Liver (tissue), 3 donors: Measurements from ENCODE around the gene LCN6.

Source experiments
- EGR1 ChIP-seq, 2 donors: IDR thresholded peaks; 2 replicates each; pipeline ENCODE4 v1.6.1; 2016 to 2018; ENCODE audit warnings: antibody characterized with exemption in 2 of 2, low read depth in 2 of 2
- HNF4G ChIP-seq: IDR thresholded peaks from 2 replicates; pipeline ENCODE4 v1.6.1; 2016; ENCODE audit warnings: antibody characterized with exemption
- JUND ChIP-seq, 2 donors: IDR thresholded peaks; 2 replicates each; pipeline ENCODE4 v1.6.1; 2016; ENCODE audit warnings: antibody characterized with exemption in 2 of 2
- MAX ChIP-seq: IDR thresholded peaks from 2 replicates; pipeline ENCODE4 v1.6.1; 2016; ENCODE audit warnings: antibody characterized with exemption
- RAD21 ChIP-seq, 2 donors: IDR thresholded peaks; 2 replicates each; pipeline ENCODE4 v1.6.1; 2016; ENCODE audit warnings: antibody characterized with exemption in 2 of 2, mild to moderate bottlenecking in 2 of 2
- RXRA ChIP-seq, 2 donors: IDR thresholded peaks; 2 replicates each; pipeline ENCODE4 v1.6.1; 2017 to 2018; ENCODE audit warnings: antibody characterized with exemption in 2 of 2, mild to moderate bottlenecking in 1 of 2
- SP1 ChIP-seq: IDR thresholded peaks from 2 replicates; pipeline ENCODE4 v1.6.1; 2018; ENCODE audit warnings: antibody characterized with exemption, mild to moderate bottlenecking
- TAF1 ChIP-seq: conservative IDR thresholded peaks from 2 replicates; pipeline ENCODE4 v1.6.1; 2016; ENCODE audit warnings: antibody characterized with exemption, mild to moderate bottlenecking
- YY1 ChIP-seq: IDR thresholded peaks from 2 replicates; pipeline ENCODE4 v1.6.1; 2016; ENCODE audit warnings: antibody characterized with exemption, mild to moderate bottlenecking
- ZBTB33 ChIP-seq: IDR thresholded peaks from 2 replicates; pipeline ENCODE4 v1.6.1; 2016; ENCODE audit warnings: antibody characterized with exemption
- TF ChIP-seq, protein P1 (sequence below): fragments of 150-350 bp; IDR thresholded peaks from 2 replicates; pipeline ENCODE4 v1.5.1; 2017; ENCODE audit warnings: improper control_type of control experiment, low read depth, low read length; ENCODE audit not compliant: missing input control
- TF ChIP-seq, protein P2 (sequence below): IDR thresholded peaks from 2 replicates; pipeline ENCODE4 v1.6.1; 2016; ENCODE audit warnings: antibody characterized with exemption, mild to moderate bottlenecking
- donor health status: healthy.
- donor health status: healthy.

- TF ChIP-seq, protein P1, sequence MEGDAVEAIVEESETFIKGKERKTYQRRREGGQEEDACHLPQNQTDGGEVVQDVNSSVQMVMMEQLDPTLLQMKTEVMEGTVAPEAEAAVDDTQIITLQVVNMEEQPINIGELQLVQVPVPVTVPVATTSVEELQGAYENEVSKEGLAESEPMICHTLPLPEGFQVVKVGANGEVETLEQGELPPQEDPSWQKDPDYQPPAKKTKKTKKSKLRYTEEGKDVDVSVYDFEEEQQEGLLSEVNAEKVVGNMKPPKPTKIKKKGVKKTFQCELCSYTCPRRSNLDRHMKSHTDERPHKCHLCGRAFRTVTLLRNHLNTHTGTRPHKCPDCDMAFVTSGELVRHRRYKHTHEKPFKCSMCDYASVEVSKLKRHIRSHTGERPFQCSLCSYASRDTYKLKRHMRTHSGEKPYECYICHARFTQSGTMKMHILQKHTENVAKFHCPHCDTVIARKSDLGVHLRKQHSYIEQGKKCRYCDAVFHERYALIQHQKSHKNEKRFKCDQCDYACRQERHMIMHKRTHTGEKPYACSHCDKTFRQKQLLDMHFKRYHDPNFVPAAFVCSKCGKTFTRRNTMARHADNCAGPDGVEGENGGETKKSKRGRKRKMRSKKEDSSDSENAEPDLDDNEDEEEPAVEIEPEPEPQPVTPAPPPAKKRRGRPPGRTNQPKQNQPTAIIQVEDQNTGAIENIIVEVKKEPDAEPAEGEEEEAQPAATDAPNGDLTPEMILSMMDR: no peak
- TF ChIP-seq MAX (no peak), JUND (IDR thresholded peaks at IDR 0.05) (no peak), RAD21 (IDR thresholded peaks at IDR 0.05) (no peak), RXRA (IDR thresholded peaks at IDR 0.05) (no peak), TAF1 (no peak), YY1 (no peak), HNF4G (no peak), EGR1 (IDR thresholded peaks at IDR 0.05; ENCODE audit: low read depth in 2 of 2) (no peak), ZBTB33 (no peak), SP1 (no peak)
- TF ChIP-seq, protein P2, sequence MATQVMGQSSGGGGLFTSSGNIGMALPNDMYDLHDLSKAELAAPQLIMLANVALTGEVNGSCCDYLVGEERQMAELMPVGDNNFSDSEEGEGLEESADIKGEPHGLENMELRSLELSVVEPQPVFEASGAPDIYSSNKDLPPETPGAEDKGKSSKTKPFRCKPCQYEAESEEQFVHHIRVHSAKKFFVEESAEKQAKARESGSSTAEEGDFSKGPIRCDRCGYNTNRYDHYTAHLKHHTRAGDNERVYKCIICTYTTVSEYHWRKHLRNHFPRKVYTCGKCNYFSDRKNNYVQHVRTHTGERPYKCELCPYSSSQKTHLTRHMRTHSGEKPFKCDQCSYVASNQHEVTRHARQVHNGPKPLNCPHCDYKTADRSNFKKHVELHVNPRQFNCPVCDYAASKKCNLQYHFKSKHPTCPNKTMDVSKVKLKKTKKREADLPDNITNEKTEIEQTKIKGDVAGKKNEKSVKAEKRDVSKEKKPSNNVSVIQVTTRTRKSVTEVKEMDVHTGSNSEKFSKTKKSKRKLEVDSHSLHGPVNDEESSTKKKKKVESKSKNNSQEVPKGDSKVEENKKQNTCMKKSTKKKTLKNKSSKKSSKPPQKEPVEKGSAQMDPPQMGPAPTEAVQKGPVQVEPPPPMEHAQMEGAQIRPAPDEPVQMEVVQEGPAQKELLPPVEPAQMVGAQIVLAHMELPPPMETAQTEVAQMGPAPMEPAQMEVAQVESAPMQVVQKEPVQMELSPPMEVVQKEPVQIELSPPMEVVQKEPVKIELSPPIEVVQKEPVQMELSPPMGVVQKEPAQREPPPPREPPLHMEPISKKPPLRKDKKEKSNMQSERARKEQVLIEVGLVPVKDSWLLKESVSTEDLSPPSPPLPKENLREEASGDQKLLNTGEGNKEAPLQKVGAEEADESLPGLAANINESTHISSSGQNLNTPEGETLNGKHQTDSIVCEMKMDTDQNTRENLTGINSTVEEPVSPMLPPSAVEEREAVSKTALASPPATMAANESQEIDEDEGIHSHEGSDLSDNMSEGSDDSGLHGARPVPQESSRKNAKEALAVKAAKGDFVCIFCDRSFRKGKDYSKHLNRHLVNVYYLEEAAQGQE: no peak
These were observed 9.0 kb upstream of the LCN6 start for GRCh38 chr9:136757328-136757727.
